Heart left ventricle (tissue), 13 donors: ENCODE data around the gene DDX11.
"Not testable (repeated sequence)": the region's sequence is repeated elsewhere in the genome, so short reads cannot be mapped to it uniquely, and the experiment has no call there.

ENCODE experiments used
- POLR2A ChIP-seq, 2 donors: fragments of 450-650 bp; IDR thresholded peaks; one replicate each; pipeline ENCODE4 v1.6.1; 2017; ENCODE audit warnings: antibody characterized with exemption in 2 of 2, mild to moderate bottlenecking in 2 of 2, moderate library complexity in 2 of 2
- TF ChIP-seq, protein P1 (sequence below), 12 donors: fragments of 200-600 bp; sonication (generic) in 4 of 12; IDR thresholded peaks; one replicate each; pipeline versions ENCODE4 v1.5.0 to v1.8.0; 2018 to 2022; ENCODE audit warnings: antibody characterized with exemption in 12 of 12, mild to moderate bottlenecking in 5 of 12
- donor health status: ischemic (EF 13 %, LVEDD 7.1; RV severe dilation, severe dysfunction).
- donor health status: DM: no; HTN: yes; CAD: no.
- donor health status: DM: no; HTN: no; CAD: no.
- donor health status: ischemic (EF 25% LVEDD 6.9; RV normal size, moderate dysfunction).
- donor health status: ischemic (EF 25% LVEDD 5.7; RV mildly dilated, moderate dysfunction).
- donor health status: ischemic (EF 35%, LVEDD 5.7; RV mildly dilated, moderate dysfunction).
- donor health status: nonischemic (EF 11% LVEDD 7.7; RV severe dilation, severe dysfunction).
- donor health status: DM: yes; HTN: yes; CAD: no.
- donor health status: PGD.
- donor health status: ischemic (EF 29% LVEDD 5.4; RV normal size, mild dysfunction).
- donor health status: nonischemic (EF 23%, LVEDD 6.1; RV moderate dilation, normal function).

DNA sequence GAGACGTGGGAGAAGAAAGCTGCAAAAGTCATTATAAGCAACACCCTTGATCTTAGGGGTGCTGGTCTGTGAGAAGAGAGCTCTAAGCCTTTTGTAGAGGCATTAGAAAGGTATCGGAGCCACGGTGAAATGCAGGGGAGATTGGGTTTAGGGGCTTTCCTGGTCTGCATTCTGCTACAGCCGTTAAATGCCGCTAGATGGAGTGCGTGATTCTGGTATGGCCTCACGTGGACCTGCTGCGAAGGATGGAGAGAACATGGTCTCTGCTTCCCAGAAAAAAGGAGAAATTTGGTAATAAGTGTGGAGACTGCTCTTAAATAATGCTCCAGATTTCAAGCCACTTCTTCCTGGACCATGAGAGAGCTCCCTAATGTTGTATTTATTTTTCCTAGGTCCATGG lies 4.3 kb downstream of the DDX11 start:
- not testable (repeated sequence) for TF ChIP-seq POLR2A (IDR thresholded peaks at IDR 0.05)
- TF ChIP-seq, protein P1, sequence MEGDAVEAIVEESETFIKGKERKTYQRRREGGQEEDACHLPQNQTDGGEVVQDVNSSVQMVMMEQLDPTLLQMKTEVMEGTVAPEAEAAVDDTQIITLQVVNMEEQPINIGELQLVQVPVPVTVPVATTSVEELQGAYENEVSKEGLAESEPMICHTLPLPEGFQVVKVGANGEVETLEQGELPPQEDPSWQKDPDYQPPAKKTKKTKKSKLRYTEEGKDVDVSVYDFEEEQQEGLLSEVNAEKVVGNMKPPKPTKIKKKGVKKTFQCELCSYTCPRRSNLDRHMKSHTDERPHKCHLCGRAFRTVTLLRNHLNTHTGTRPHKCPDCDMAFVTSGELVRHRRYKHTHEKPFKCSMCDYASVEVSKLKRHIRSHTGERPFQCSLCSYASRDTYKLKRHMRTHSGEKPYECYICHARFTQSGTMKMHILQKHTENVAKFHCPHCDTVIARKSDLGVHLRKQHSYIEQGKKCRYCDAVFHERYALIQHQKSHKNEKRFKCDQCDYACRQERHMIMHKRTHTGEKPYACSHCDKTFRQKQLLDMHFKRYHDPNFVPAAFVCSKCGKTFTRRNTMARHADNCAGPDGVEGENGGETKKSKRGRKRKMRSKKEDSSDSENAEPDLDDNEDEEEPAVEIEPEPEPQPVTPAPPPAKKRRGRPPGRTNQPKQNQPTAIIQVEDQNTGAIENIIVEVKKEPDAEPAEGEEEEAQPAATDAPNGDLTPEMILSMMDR (IDR thresholded peaks at IDR 0.05), result not testable (repeated sequence)
